ENCODE results near the gene PWP1. TPM values are rescaled to one million over a fixed set of nuclear protein-coding genes. Genes with fewer than 3 reads are reported as not detected.
"Not testable (repeated sequence)": the region's sequence is repeated elsewhere in the genome, so short reads cannot be mapped to it uniquely, and the experiment has no call there.

The PWP1 gene
- total RNA-seq, 3 donors from 2014 or later: 18.4 to 31.8 (median 22.4) TPM

GRCh38 chr12:107704041-107704440 is 18.4 kb downstream of the PWP1 start:
- DNase-seq (no peak), ATAC-seq (no peak)
- H3K36me3 ChIP-seq (ENCODE audit: low read depth): no peaks in the 10 kb centered on the region
- H3K9me3 ChIP-seq: no peaks in the 10 kb centered on the region
- H3K4me3 ChIP-seq: no peak overlapping the region
- intact Hi-C loops (cut with DNase I, micrococcal nuclease): no loop called here
- no peak for TF ChIP-seq CTCF (IDR thresholded peaks at IDR 0.05)
- no peaks in the 10 kb centered on the region for H3K4me1 ChIP-seq (ENCODE audit: low read depth)

GRCh38 chr12:107705522-107705921 is 19.9 kb downstream of the PWP1 start:
- DNase-seq; H3K4me1 ChIP-seq (ENCODE audit: low read depth); H3K36me3 ChIP-seq (ENCODE audit: low read depth); ATAC-seq; H3K4me3 ChIP-seq; H3K9me3 ChIP-seq; intact Hi-C loops (cut with DNase I, micrococcal nuclease): not testable (repeated sequence)

GRCh38 chr12:107715780-107716179 is 30.2 kb downstream of the PWP1 start:
- Histone ChIP-seq H3K9me3 (no peaks in the 10 kb centered on the region), H3K4me1 (ENCODE audit: low read depth) (no peaks in the 10 kb centered on the region), H3K36me3 (ENCODE audit: low read depth) (peaks cover 14% of the 10 kb centered on the region), H3K4me3 (no peak overlapping the region)
- TF ChIP-seq CTCF (IDR thresholded peaks at IDR 0.05): no peak
- DNase-seq: no peak
- intact Hi-C loops (cut with DNase I, micrococcal nuclease): no loop called here
- ATAC-seq: no peak

- DNase-seq: no peak
- no peaks in the 10 kb centered on the region for H3K9me3 ChIP-seq
- intact Hi-C loops (cut with DNase I, micrococcal nuclease): no loop called here
- TF ChIP-seq CTCF (IDR thresholded peaks at IDR 0.05): no peak
- no peak for ATAC-seq
- H3K4me3 ChIP-seq: no peak overlapping the region
- no peaks in the 10 kb centered on the region for H3K4me1 ChIP-seq (ENCODE audit: low read depth)
- no peaks in the 10 kb centered on the region for H3K36me3 ChIP-seq (ENCODE audit: low read depth)
Measured at GRCh38 chr12:107718606-107719005, 33.0 kb downstream of the PWP1 start.

- H3K4me1 ChIP-seq (ENCODE audit: low read depth); DNase-seq; H3K9me3 ChIP-seq; H3K36me3 ChIP-seq (ENCODE audit: low read depth); intact Hi-C loops (cut with DNase I, micrococcal nuclease); H3K4me3 ChIP-seq; ATAC-seq: not testable (repeated sequence)
Measured at GRCh38 chr12:107727327-107727726, 41.7 kb downstream of the PWP1 start.

GRCh38 chr12:107727742-107728141 is 42.1 kb downstream of the PWP1 start:
- H3K4me1 ChIP-seq (ENCODE audit: low read depth); ATAC-seq; H3K4me3 ChIP-seq; DNase-seq; H3K9me3 ChIP-seq; H3K36me3 ChIP-seq (ENCODE audit: low read depth); intact Hi-C loops (cut with DNase I, micrococcal nuclease): not testable (repeated sequence)

GRCh38 chr12:107730618-107731341 is 45.2 kb downstream of the PWP1 start:
- intact Hi-C loops (cut with DNase I, micrococcal nuclease): no loop called here
- H3K9me3 ChIP-seq: no peaks in the 10 kb centered on the region
- no peaks in the 10 kb centered on the region for H3K4me1 ChIP-seq (ENCODE audit: low read depth)
- TF ChIP-seq CTCF (IDR thresholded peaks at IDR 0.05): no peak
- peaks cover 1% of the 10 kb centered on the region for H3K36me3 ChIP-seq (ENCODE audit: low read depth)
- H3K4me3 ChIP-seq: no peak overlapping the region
- ATAC-seq: no peak
- DNase-seq: no peak

Measured in mucosa of descending colon (tissue), 3 donors.